Activated naive CD4-positive, alpha-beta T cell treated with anti-CD3 and anti-CD28 coated beads, Interleukin-2, amount 50 U/mL, for 16 hours (primary cell): ENCODE measurements around the gene SSB.
"Not testable (repeated sequence)": the region's sequence is repeated elsewhere in the genome, so short reads cannot be mapped to it uniquely, and the experiment has no call there.

Experiments
- DNase-seq: peaks from one replicate; pipeline ENCODE4 v3.0.0-alpha.2; 2020

The SSB gene

DNA sequence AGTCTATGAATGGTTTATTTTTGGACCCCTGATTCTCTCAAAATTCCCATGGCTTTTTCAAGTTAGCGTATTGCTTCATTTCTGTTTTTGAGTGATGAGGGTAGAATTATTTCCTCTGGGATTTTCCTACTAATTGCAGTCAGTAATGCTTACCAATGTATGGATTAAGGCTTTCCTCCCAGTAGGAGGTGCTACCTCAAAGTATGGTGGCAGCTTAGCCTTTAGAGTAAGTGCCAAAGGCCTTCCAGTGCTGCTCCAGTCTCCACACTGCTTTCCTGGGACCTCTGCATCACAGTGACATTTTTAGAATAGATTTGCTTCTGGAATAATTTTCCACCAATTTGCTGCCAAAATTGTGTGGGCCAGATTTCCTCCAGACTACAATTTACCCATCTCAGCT, 16.2 kb upstream of the SSB start:
- no peak for DNase-seq

DNA sequence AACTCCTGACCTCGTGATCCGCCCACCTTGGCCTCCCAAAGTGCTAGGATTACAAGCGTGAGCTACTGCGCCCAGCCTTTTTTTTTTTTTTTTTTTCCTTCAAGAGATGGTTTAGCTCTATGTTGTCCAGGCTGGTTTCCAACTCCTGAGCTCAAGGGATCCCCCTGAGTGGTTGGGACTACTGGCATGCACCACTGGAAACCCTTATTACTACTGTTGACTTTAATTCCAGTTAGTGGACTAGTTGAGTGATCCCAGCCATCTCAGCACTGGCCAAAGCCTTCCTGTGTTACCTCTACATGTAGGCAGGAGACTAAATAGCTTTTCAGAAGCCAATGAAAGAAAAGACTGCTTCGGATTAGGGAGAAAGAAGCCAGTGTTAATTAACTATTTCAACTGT, 8.1 kb upstream of the SSB start:
- no peak for DNase-seq

DNA sequence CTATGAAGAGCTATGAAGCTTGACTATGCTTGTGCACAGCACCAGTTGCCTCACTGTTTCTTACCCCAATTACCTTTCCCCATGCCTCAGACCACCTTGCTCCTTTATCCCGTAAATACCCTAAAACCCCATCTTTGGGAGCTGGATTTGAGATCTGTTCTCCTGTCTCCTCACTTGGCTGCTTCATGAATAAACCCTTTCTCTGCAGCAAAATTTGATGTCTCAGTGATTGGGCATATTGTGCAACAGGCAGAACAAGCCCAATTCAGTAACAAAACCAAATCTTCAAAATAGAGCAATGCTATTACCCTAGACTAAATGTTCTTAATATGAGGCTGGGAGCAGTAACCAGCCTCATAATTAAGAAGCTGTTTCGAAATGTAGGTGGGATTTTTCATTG, 3.5 kb upstream of the SSB start:
- DNase-seq = no peak

DNA sequence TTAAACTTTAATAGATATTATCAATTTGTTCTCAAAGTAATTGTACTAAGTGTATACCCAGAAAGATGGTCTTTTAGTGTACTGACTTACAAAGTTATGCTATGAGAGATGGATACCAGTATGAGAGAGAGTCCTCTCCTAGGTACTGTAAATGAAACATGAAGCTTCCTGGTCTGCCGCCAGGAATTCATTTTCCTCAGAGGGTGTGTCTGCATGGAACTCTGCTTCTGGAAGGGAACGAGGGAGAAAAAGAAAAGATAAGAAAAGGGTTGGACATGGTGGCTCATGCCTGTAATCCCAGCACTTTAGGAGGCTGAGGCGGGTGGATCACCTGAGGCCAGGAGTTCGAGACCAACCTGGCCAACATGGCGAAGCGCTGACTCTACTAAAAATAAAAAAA, 2.2 kb upstream of the SSB start:
- no peak for DNase-seq

- no peak for DNase-seq
These were observed 1.1 kb upstream of the SSB start for GRCh38 chr2:169797601-169798000.

- DNase-seq = no peak
These were observed 314 bp upstream of the SSB start for GRCh38 chr2:169798397-169798717.

DNA sequence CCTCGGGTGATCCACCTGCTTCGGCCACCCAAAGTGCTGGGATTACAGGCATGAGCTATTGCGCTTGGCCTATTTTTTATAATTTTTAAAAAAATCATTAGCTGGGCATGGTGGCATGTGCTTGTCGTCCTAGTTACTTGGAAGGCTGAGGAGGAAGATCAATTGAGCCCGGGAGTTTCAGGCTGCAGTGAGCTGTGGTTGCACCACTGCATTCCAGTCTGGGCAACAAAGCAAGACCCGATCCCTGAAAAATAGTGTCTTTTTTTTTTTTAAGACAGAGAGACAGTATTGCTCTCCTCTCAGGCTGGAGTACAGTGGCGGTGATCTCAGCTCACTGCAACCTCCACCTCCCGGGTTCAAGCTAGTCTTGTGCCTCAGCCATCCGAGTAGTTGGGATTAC, 4.8 kb downstream of the SSB start:
- DNase-seq = no peak

DNA sequence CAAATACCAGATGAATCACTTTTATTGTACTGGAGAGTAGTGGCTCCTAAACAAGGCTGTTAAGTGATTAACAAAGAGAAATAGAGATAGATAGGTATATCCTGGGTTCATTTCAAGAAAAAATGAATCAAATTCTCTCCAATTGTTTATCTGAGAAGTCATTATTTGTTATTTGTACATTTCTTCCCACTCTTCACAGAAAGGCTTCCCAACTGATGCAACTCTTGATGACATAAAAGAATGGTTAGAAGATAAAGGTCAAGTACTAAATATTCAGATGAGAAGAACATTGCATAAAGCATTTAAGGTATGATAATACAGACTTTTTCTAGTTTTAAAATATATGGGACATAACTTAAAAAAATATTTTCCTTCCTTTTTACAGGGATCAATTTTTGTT, 7.9 kb downstream of the SSB start:
- DNase-seq = no peak

DNA sequence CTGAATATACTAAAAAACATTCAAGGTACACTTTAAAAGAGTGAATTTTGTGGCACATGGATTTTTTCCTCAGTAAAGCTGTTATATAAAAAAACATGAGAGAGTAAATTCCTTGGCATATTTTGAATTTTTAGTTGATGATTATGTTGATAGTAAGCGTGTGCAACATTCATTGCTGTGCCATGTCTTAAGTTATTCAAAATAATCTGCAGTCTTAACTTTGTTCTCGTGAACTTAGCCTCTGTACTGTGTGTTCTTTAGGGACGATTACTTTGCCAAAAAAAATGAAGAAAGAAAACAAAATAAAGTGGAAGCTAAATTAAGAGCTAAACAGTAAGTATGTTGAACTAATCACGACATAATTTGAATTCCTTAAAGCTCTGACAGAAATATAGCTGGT, 9.6 kb downstream of the SSB start:
- no peak for DNase-seq

GRCh38 chr2:169815849-169816248, 17.2 kb downstream of the SSB start:
- no peak for DNase-seq

GRCh38 chr2:169816961-169817360, 18.3 kb downstream of the SSB start:
- DNase-seq = not testable (repeated sequence)

DNA sequence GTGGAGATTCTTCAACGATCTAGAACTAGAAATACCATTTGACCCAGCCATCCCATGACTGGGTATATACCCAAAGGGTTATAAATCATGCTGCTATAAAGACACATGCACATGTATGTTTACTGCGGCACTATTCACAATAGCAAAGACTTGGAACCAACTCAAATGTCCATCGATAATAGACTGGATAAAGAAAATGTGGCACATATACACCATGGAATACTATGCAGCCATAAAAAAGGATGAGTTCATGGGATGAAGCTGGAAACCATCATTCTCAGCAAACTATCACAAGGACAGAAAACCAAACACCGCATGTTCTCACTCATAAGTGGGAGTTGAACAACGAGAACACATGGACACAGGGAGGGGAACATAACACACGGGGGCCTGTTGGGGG, 18.7 kb downstream of the SSB start:
- DNase-seq = not testable (repeated sequence)

- no peak for DNase-seq
These were observed 19.6 kb downstream of the SSB start for GRCh38 chr2:169818241-169818640.

GRCh38 chr2:169819106-169819505, 20.4 kb downstream of the SSB start:
- DNase-seq = no peak

- not testable (repeated sequence) for DNase-seq
These were observed 21.4 kb downstream of the SSB start for GRCh38 chr2:169820101-169820500.

- no peak for DNase-seq
These were observed 23.4 kb downstream of the SSB start for GRCh38 chr2:169822036-169822435.

DNA sequence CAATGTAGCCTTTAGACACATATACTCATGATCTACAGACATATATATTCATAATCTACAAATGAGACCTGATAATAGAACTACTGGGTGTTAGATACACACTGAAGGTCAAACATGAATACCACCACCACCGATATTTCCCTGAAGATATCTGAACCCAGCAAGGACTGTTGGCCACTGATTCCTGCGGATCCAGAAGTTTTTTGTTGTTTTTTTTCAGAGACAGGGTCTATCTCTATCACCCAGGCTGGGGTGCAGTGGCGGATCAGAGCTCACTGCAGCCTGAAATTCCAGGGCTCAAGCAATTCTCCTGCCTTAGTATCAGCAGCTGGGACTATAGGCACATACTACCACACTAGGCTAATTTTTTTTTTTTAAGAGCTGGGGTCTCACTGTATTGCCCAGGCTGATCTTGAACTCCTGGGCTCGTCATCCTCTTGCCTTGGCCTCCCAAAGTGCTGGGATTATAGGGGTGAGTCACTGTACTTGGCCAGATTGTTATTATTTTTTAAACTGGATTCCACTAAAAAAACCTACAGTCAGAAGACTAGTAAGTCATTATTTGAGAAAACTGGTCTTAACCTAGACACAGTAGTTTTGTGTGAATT, 24.2 kb downstream of the SSB start:
- no peak for DNase-seq

GRCh38 chr2:169823996-169824372, 25.3 kb downstream of the SSB start:
- DNase-seq = no peak

GRCh38 chr2:169824373-169825333, 26.0 kb downstream of the SSB start, which contains the start of gene METTL5:
TSS of gene METTL5 (minus strand) at chr2:169824905. CDS start at chr2:169824597, 308 bp downstream.
- DNase-seq = peak; percentile 80

DNA sequence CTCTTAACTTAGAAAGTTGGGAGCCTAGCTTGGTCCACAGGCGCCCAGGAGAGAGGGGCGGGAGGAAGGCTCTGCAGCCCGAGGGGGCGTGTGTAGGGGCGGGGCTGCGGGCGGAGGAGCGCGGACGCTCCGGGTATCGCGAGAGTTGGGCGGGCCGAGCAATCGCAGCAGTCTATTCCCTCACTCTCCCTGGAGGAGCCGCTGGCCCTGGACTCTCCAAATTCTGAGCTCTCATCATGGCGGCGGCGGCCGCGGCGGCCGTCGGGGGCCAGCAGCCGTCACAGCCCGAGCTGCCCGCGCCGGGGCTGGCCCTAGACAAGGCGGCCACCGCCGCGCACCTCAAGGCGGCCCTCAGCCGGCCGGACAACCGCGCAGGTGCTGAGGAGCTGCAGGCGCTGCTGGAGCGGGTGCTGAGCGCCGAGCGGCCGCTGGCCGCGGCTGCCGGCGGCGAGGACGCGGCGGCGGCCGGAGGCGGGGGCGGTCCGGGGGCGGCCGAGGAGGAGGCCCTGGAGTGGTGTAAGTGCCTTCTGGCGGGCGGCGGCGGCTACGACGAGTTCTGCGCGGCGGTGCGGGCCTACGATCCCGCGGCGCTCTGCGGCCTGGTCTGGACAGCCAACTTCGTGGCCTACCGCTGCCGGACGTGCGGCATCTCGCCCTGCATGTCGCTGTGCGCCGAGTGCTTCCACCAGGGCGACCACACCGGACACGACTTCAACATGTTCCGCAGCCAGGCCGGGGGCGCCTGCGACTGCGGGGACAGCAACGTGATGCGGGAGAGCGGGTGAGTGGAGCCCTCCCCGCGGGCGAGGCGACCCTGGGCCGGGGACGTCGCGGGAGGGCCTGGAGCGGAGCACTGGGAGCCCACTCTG, 28.8 kb downstream of the SSB start, which contains the start of gene UBR3:
UBR3 (plus strand) TSS at position 183 of the 869 bp plus-strand sequence; CDS start at position 237, 54 bp downstream.
- peak; percentile 91 for DNase-seq

DNA sequence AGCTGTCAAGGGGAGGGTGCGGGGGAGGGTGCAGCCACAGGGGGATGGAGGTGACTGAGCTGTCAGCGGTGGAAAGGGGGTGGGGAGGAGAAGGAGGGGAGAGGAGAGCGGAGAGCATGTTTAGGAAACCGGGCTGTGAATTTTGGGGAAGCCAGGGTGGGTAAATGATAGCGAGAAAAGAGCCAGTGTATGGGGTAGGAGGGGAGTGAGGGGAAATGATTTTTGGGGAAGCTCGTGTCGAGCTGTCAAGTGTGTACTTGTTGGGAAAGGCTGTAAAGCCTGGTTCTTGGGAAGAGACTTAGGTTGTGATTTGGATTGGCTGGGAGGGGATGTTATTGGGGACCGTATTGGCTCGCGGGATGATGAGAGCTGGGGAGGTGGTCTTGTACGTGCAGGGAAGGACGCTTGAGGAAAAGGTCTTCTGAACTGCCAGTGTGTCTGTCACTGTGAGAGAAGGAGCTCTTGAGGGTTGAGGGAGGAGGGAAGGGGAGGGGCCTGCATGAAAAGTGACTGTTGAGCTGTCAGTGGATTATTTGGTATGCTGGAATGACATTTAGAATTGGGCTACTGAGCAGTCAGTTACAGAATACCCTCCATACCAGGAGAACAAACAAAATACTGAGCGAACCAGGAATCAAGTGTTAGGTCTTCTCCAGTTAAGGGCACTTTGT, 29.6 kb downstream of the SSB start:
- DNase-seq = peak; percentile 59

- DNase-seq = no peak
These were observed 35.7 kb downstream of the SSB start for GRCh38 chr2:169834401-169834800.
